DND-41 (cell line): ENCODE results near the gene PON3.

Experiments used
- ATAC-seq: fragments of 200-7000 bp; cut with Tn5 transposase; 3 replicates; pipeline ENCODE4 v1.9.1; 2021; ENCODE audit warnings: low read depth; ENCODE audit not compliant: insufficient read depth
- DNase-seq: peaks from one replicate; pipeline ENCODE4 v3.0.0-alpha.2; 2020
- H2AFZ ChIP-seq: 2 replicates; pipeline ENCODE4 v1.6.0; 2012; ENCODE audit warnings: low read depth, low read length
- H3K27ac ChIP-seq: 2 replicates; pipeline ENCODE4 v1.5.1; 2012; ENCODE audit warnings: low read length, inconsistent platforms
- H3K27me3 ChIP-seq: fragments of 200-600 bp; sonication (generic); 2 replicates; pipeline ENCODE4 v1.6.0; 2012; ENCODE audit warnings: low read length, mild to moderate bottlenecking, inconsistent platforms; ENCODE audit not compliant: insufficient read depth, poor library complexity
- H3K36me3 ChIP-seq: 2 replicates; pipeline ENCODE4 v1.5.1; 2012; ENCODE audit warnings: low read length, inconsistent platforms; ENCODE audit not compliant: insufficient read depth
- H3K4me1 ChIP-seq: 2 replicates; pipeline ENCODE4 v1.5.1; 2012; ENCODE audit warnings: mild to moderate bottlenecking, low read length; ENCODE audit not compliant: insufficient read depth
- H3K4me2 ChIP-seq: 2 replicates; pipeline ENCODE4 v1.6.0; 2012; ENCODE audit warnings: mild to moderate bottlenecking, moderate library complexity, low read length, inconsistent platforms; ENCODE audit not compliant: insufficient read depth
- H3K4me3 ChIP-seq, 2 experiments: fragments of 200-600 bp in 1 of 2; shearing (Covaris generic) in 1 of 2; 2 replicates each; pipeline ENCODE4 v1.5.1; 2012 to 2016; ENCODE audit warnings: inconsistent platforms in 2 of 2, low read length in 2 of 2, mild to moderate bottlenecking in 2 of 2, low read depth in 1 of 2, moderate library complexity in 1 of 2
- H3K79me2 ChIP-seq: 2 replicates; pipeline ENCODE4 v1.6.0; 2012; ENCODE audit warnings: low read length, inconsistent platforms; ENCODE audit not compliant: insufficient read depth
- H3K9ac ChIP-seq: 2 replicates; pipeline ENCODE4 v1.6.0; 2012; ENCODE audit warnings: low read depth, mild to moderate bottlenecking, inconsistent platforms, low read length, moderate library complexity
- H3K9me3 ChIP-seq: 2 replicates; pipeline ENCODE4 v1.5.1; 2012; ENCODE audit warnings: low read length, moderate library complexity, mild to moderate bottlenecking, inconsistent platforms; ENCODE audit not compliant: insufficient read depth, severe bottlenecking
- H4K20me1 ChIP-seq: 2 replicates; pipeline ENCODE4 v1.6.0; 2012; ENCODE audit warnings: low read length; ENCODE audit not compliant: insufficient read depth
- CTCF ChIP-seq: IDR thresholded peaks from 2 replicates; pipeline ENCODE4 v1.5.1; 2012; ENCODE audit warnings: borderline replicate concordance, low read length, moderate library complexity, mild to moderate bottlenecking; ENCODE audit not compliant: poor library complexity, severe bottlenecking; ENCODE audit errors: extremely low read depth
- EZH2 ChIP-seq: IDR thresholded peaks from 3 replicates; pipeline ENCODE4 v1.6.1; 2012; ENCODE audit warnings: borderline replicate concordance, low read depth, mild to moderate bottlenecking, moderate library complexity, low read length, inconsistent platforms; ENCODE audit not compliant: severe bottlenecking

The PON3 gene

GRCh38 chr7:95323410-95324129 lies 72.6 kb downstream of the PON3 start:
- no peak overlapping the region for H3K4me2 ChIP-seq
- H4K20me1 ChIP-seq, result no peaks in the 10 kb centered on the region
- no peak overlapping the region for H3K4me3 ChIP-seq
- H3K27me3 ChIP-seq, result no peaks in the 10 kb centered on the region
- H3K4me1 ChIP-seq, result no peaks in the 10 kb centered on the region
- H3K9ac ChIP-seq, result no peak overlapping the region
- ATAC-seq (no peak), DNase-seq (no peak)
- TF ChIP-seq CTCF (no peak), EZH2 (no peak)
- no peak overlapping the region for H2AFZ ChIP-seq
- H3K79me2 ChIP-seq, result no peaks in the 10 kb centered on the region
- no peaks in the 10 kb centered on the region for H3K9me3 ChIP-seq
- no peaks in the 10 kb centered on the region for H3K36me3 ChIP-seq
- no peak overlapping the region for H3K27ac ChIP-seq

GRCh38 chr7:95322854-95323253 lies 73.3 kb downstream of the PON3 start:
- ATAC-seq, result no peak

GRCh38 chr7:95322396-95322795 lies 73.8 kb downstream of the PON3 start:
- Histone ChIP-seq H3K27me3 (no peaks in the 10 kb centered on the region), H3K9me3 (no peaks in the 10 kb centered on the region), H3K79me2 (no peaks in the 10 kb centered on the region), H3K4me3 (no peak overlapping the region), H2AFZ (no peak overlapping the region), H4K20me1 (no peaks in the 10 kb centered on the region), H3K9ac (no peak overlapping the region), H3K36me3 (no peaks in the 10 kb centered on the region), H3K4me1 (no peaks in the 10 kb centered on the region), H3K27ac (no peak overlapping the region), H3K4me2 (no peak overlapping the region)
- ATAC-seq (no peak), DNase-seq (no peak)
- TF ChIP-seq EZH2, result no peak

More at GRCh38 chr7:95322854-95323253, 73.3 kb downstream of the PON3 start:
- no peaks in the 10 kb centered on the region for H3K27me3 ChIP-seq
- H3K9me3 ChIP-seq, result no peaks in the 10 kb centered on the region
- H2AFZ ChIP-seq, result no peak overlapping the region
- no peak for DNase-seq
- TF ChIP-seq CTCF (no peak), EZH2 (no peak)
- no peak overlapping the region for H3K27ac ChIP-seq
- H3K4me3 ChIP-seq, result no peak overlapping the region
- H3K4me2 ChIP-seq, result no peak overlapping the region
- H4K20me1 ChIP-seq, result no peaks in the 10 kb centered on the region
- no peaks in the 10 kb centered on the region for H3K36me3 ChIP-seq
- no peaks in the 10 kb centered on the region for H3K79me2 ChIP-seq
- no peak overlapping the region for H3K9ac ChIP-seq
- no peaks in the 10 kb centered on the region for H3K4me1 ChIP-seq

- DNase-seq, result no peak
- H3K9me3 ChIP-seq, result no peaks in the 10 kb centered on the region
- H3K4me3 ChIP-seq, result no peak overlapping the region
- H4K20me1 ChIP-seq, result no peaks in the 10 kb centered on the region
- no peak for ATAC-seq
- no peaks in the 10 kb centered on the region for H3K36me3 ChIP-seq
- no peak overlapping the region for H3K9ac ChIP-seq
- H3K79me2 ChIP-seq, result no peaks in the 10 kb centered on the region
- no peaks in the 10 kb centered on the region for H3K4me1 ChIP-seq
- H2AFZ ChIP-seq, result no peak overlapping the region
- no peak overlapping the region for H3K4me2 ChIP-seq
- TF ChIP-seq CTCF, result no peak
- no peak for TF ChIP-seq EZH2
- H3K27me3 ChIP-seq, result no peaks in the 10 kb centered on the region
- H3K27ac ChIP-seq, result no peak overlapping the region
Measured at GRCh38 chr7:95321720-95322119, 74.5 kb downstream of the PON3 start.
